Activated CD4-positive, alpha-beta T cell treated with anti-CD3 and anti-CD28 coated beads, Interleukin-2, Interleukin-4, amounts not matched to agents 100 ng/mL and 50 ng/mL, durations not matched to agents 16 hours and 8 hours (primary cell): ENCODE measurements around the gene PIK3AP1.
"Not testable (repeated sequence)": the region's sequence is repeated elsewhere in the genome, so short reads cannot be mapped to it uniquely, and the experiment has no call there.

Experiments used
- DNase-seq: peaks from one replicate; pipeline ENCODE4 v3.0.0-alpha.2; 2020; ENCODE audit warnings: low spot score

PIK3AP1 gene

GRCh38 chr10:96724621-96725020 lies 4.3 kb upstream of the PIK3AP1 start:
- DNase-seq = no peak

GRCh38 chr10:96721207-96721572 lies 876 bp upstream of the PIK3AP1 start:
- DNase-seq = no peak

- peak; percentile 50 for DNase-seq
These were observed 378 bp downstream of the PIK3AP1 start for GRCh38 chr10:96719850-96720421.

GRCh38 chr10:96719200-96719599 lies 1.1 kb downstream of the PIK3AP1 start:
- DNase-seq = no peak

- no peak for DNase-seq
These were observed 1.9 kb downstream of the PIK3AP1 start for GRCh38 chr10:96718304-96718990.

- DNase-seq = no peak
These were observed 3.9 kb downstream of the PIK3AP1 start for GRCh38 chr10:96716390-96716789.

- DNase-seq = no peak
These were observed 5.5 kb downstream of the PIK3AP1 start for GRCh38 chr10:96714746-96715255.

GRCh38 chr10:96714031-96714590 lies 6.2 kb downstream of the PIK3AP1 start:
- no peak for DNase-seq

GRCh38 chr10:96712662-96713271 lies 7.5 kb downstream of the PIK3AP1 start:
- no peak for DNase-seq

GRCh38 chr10:96711048-96711728 lies 9.1 kb downstream of the PIK3AP1 start:
- DNase-seq = no peak

- no peak for DNase-seq
These were observed 10.8 kb downstream of the PIK3AP1 start for GRCh38 chr10:96709525-96709924.

- DNase-seq = no peak
These were observed 11.3 kb downstream of the PIK3AP1 start for GRCh38 chr10:96708996-96709395.

- no peak for DNase-seq
These were observed 11.9 kb downstream of the PIK3AP1 start for GRCh38 chr10:96708456-96708855.

- DNase-seq = no peak
These were observed 13.9 kb downstream of the PIK3AP1 start for GRCh38 chr10:96706331-96706853.

- DNase-seq = no peak
These were observed 15.2 kb downstream of the PIK3AP1 start for GRCh38 chr10:96705134-96705533.

GRCh38 chr10:96704563-96704962 lies 15.8 kb downstream of the PIK3AP1 start:
- no peak for DNase-seq

GRCh38 chr10:96703358-96703757 lies 17.0 kb downstream of the PIK3AP1 start:
- no peak for DNase-seq

- DNase-seq = no peak
These were observed 19.0 kb downstream of the PIK3AP1 start for GRCh38 chr10:96701265-96701664.

- DNase-seq = no peak
These were observed 19.8 kb downstream of the PIK3AP1 start for GRCh38 chr10:96700374-96701099.

GRCh38 chr10:96699613-96700012 lies 20.7 kb downstream of the PIK3AP1 start:
- DNase-seq = no peak

GRCh38 chr10:96698305-96698704 lies 22.0 kb downstream of the PIK3AP1 start:
- not testable (repeated sequence) for DNase-seq

GRCh38 chr10:96697438-96697837 lies 22.9 kb downstream of the PIK3AP1 start:
- no peak for DNase-seq
